Parathyroid adenoma (tissue), 2 donors: ENCODE measurements around the gene WDR37.
"Not testable (repeated sequence)": the region's sequence is repeated elsewhere in the genome, so short reads cannot be mapped to it uniquely, and the experiment has no call there.

Experiments used
- H2AFZ ChIP-seq: fragments of 300-600 bp; sonication (generic); one replicate; pipeline ENCODE4 v1.7.0; 2017; ENCODE audit warnings: antibody characterized with exemption, mild to moderate bottlenecking
- H3K27ac ChIP-seq: fragments of 300-600 bp; sonication (generic); one replicate; pipeline ENCODE4 v1.7.0; 2017
- H3K27me3 ChIP-seq: fragments of 300-600 bp; sonication (generic); one replicate; pipeline ENCODE4 v1.7.0; 2017; ENCODE audit warnings: low read length; ENCODE audit not compliant: control insufficient read depth, insufficient read depth
- H3K36me3 ChIP-seq: fragments of 300-600 bp; sonication (generic); one replicate; pipeline ENCODE4 v1.7.0; 2017; ENCODE audit warnings: low read length; ENCODE audit not compliant: control insufficient read depth, insufficient read depth
- H3K4me1 ChIP-seq: fragments of 300-600 bp; sonication (generic); one replicate; pipeline ENCODE4 v1.7.0; 2017; ENCODE audit warnings: control low read depth
- H3K4me2 ChIP-seq: fragments of 300-600 bp; sonication (generic); one replicate; pipeline ENCODE4 v1.7.0; 2017; ENCODE audit warnings: low read length
- H3K4me3 ChIP-seq: fragments of 300-600 bp; sonication (generic); one replicate; pipeline ENCODE4 v1.7.0; 2017; ENCODE audit warnings: low read depth, low read length
- H3K79me2 ChIP-seq: fragments of 300-600 bp; sonication (generic); one replicate; pipeline ENCODE4 v1.7.0; 2017; ENCODE audit warnings: control low read depth
- H3K9ac ChIP-seq: fragments of 300-600 bp; sonication (generic); one replicate; pipeline ENCODE4 v1.7.0; 2017; ENCODE audit warnings: mild to moderate bottlenecking
- H3K9me3 ChIP-seq: fragments of 300-600 bp; sonication (generic); one replicate; pipeline ENCODE4 v1.7.0; 2017; ENCODE audit warnings: low read length; ENCODE audit not compliant: control insufficient read depth
- CTCF ChIP-seq: fragments of 300-600 bp; sonication (generic); IDR thresholded peaks from one replicate; pipeline ENCODE4 v1.7.0; 2017; ENCODE audit warnings: antibody characterized with exemption, mild to moderate bottlenecking
- donor health status: primary hyperparathyroidism.

Gene WDR37

GRCh38 chr10:1056326-1057105 is at the start of gene WDR37:
TSS of gene WDR37 (plus strand) at chr10:1056385. CDS start at chr10:1072156, 15,771 bp downstream.
- TF ChIP-seq CTCF, result no peak
- H3K27me3 ChIP-seq, result no peaks in the 10 kb centered on the region
- peak within 1 kb of the TSS; percentile 70 for H2AFZ ChIP-seq
- no peaks in the 10 kb centered on the region for H3K9me3 ChIP-seq
- peak within 1 kb of the TSS; percentile 56 for H3K9ac ChIP-seq
- peak within 1 kb of the TSS; percentile 82 for H3K4me2 ChIP-seq
- peak within 1 kb of the TSS; percentile 85 for H3K4me3 ChIP-seq
- H3K36me3 ChIP-seq, result no peaks in the 10 kb centered on the region
- peaks cover 51% of the 10 kb centered on the region for H3K79me2 ChIP-seq
- H3K4me1 ChIP-seq, result peaks cover 23% of the 10 kb centered on the region
- H3K27ac ChIP-seq, result peak within 1 kb of the TSS; percentile 86

- TF ChIP-seq CTCF, result no peak
- Histone ChIP-seq H3K36me3 (peaks cover 4% of the 10 kb centered on the region), H3K9me3 (no peaks in the 10 kb centered on the region), H3K79me2 (peaks cover 21% of the 10 kb centered on the region), H3K4me2 (no peak overlapping the region), H3K4me3 (no peak overlapping the region), H3K4me1 (no peaks in the 10 kb centered on the region), H3K9ac (no peak overlapping the region), H3K27ac (no peak overlapping the region), H3K27me3 (no peaks in the 10 kb centered on the region), H2AFZ (no peak overlapping the region)
These were observed 49.6 kb upstream of the WDR37 start for GRCh38 chr10:1006573-1006972.

- Histone ChIP-seq H3K36me3 (peaks cover 4% of the 10 kb centered on the region), H3K4me1 (no peaks in the 10 kb centered on the region), H3K9ac (no peak overlapping the region), H3K79me2 (peaks cover 18% of the 10 kb centered on the region), H3K4me2 (no peak overlapping the region), H3K9me3 (no peaks in the 10 kb centered on the region), H3K27me3 (no peaks in the 10 kb centered on the region), H3K27ac (no peak overlapping the region), H3K4me3 (no peak overlapping the region), H2AFZ (no peak overlapping the region)
- no peak for TF ChIP-seq CTCF
These were observed 48.6 kb upstream of the WDR37 start for GRCh38 chr10:1007583-1007982.

GRCh38 chr10:1009071-1009494 is 47.1 kb upstream of the WDR37 start:
- Histone ChIP-seq H3K27me3 (no peaks in the 10 kb centered on the region), H3K79me2 (peaks cover 8% of the 10 kb centered on the region), H3K4me3 (no peak overlapping the region), H3K9me3 (no peaks in the 10 kb centered on the region), H3K36me3 (no peaks in the 10 kb centered on the region), H3K27ac (no peak overlapping the region), H2AFZ (no peak overlapping the region), H3K9ac (no peak overlapping the region), H3K4me2 (no peak overlapping the region), H3K4me1 (no peaks in the 10 kb centered on the region)
- TF ChIP-seq CTCF, result no peak

- not testable (repeated sequence) for H3K9me3 ChIP-seq, H3K4me3 ChIP-seq, H3K27ac ChIP-seq, H3K36me3 ChIP-seq, H3K79me2 ChIP-seq, H3K27me3 ChIP-seq, H3K4me1 ChIP-seq, H3K4me2 ChIP-seq, H3K9ac ChIP-seq, H2AFZ ChIP-seq
These were observed 46.2 kb upstream of the WDR37 start for GRCh38 chr10:1009947-1010346.
